ENCODE results near the gene LRRC74A.

DNA sequence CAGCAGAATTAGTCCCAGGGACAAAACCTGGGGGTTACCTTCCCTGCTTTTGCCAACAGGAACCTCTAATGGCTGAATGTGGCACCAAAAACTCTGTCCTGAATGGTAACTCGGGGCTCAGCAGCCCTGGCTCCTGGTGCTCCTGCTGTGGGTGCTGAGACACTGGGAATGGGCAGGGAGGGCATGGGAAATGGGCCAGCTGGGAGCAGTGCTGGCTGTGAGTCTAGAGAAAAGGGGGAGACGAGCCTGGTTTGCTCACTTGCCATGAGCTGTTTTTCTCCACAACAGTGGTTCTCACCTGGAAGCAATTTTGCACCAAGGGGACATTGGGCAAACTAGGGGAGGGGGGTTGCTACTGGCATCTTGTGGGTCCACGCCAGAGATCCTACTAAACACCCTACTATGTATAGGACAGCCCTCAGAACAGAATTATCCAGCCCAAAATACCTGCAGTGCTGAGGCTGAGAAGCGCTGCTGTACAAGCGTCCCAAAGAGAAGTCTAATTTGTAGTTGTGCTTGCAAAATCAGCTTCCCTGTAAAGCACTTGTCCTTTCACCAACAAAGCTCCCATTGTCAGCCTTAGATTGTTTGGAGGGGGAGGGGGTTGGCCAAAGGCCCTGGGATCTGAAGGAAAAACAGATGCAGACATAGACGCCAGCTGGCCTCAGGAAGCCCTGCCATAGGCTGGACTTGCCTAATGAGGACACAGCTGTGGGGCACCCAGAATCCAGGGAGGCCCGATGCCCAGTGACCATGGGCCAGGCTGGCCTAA, 3.6 kb downstream of the LRRC74A start:
- no peak for TF ChIP-seq CTCF (conservative IDR thresholded peaks at IDR 0.05; ENCODE audit: low read depth in 2 of 2)
- TF ChIP-seq EZH2 (IDR thresholded peaks at IDR 0.05; ENCODE audit: low read depth, unreplicated experiment), result no peak
- TF ChIP-seq REST (IDR thresholded peaks at IDR 0.05; ENCODE audit: unreplicated experiment), result no peak
- TF ChIP-seq POLR2AphosphoS5 (IDR thresholded peaks at IDR 0.05; ENCODE audit: low read depth), result no peak
- no peak for TF ChIP-seq EZH2phosphoT487 (IDR thresholded peaks at IDR 0.05; ENCODE audit: unreplicated experiment)
- TF ChIP-seq ZNF331 (CRISPR knock-in tag; IDR thresholded peaks at IDR 0.05; ENCODE audit: low read depth), result no peak
- TF ChIP-seq ZNF114 (CRISPR knock-in tag; IDR thresholded peaks at IDR 0.05), result no peak
- TF ChIP-seq CREB1 (CRISPR knock-in tag; IDR thresholded peaks at IDR 0.05; ENCODE audit: low read depth), result no peak
- TF ChIP-seq NANOG (IDR thresholded peaks at IDR 0.05; ENCODE audit: borderline replicate concordance), result no peak
- no peak for TF ChIP-seq ETS1 (IDR thresholded peaks at IDR 0.05)
- no peak for TF ChIP-seq JUNB (IDR thresholded peaks at IDR 0.05; ENCODE audit: unreplicated experiment)
